ENCODE data around the gene PRDM15.

PRDM15 gene

DNA sequence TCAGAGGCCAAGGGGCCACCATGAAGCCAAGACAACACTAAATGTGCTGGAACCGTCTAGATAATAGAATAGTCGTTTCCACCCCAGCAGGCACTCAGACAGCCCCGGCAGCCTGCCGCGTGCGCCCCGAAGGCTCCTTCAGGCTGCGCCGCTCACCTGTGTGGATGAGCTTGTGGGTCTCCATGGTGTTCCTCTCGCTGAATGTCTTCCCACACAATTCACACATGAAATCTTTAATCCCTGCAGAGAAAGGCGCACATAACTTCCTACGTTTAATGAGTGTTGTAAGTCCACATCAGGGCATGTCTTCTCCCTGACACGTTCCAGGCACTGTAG lies 68.6 kb downstream of the PRDM15 start:
- no peak for DNase-seq
- H3K4me3 ChIP-seq (ENCODE audit: low read depth, low read length), result no peak overlapping the region
- no peak overlapping the region for H3K27ac ChIP-seq
- H3K9me3 ChIP-seq (ENCODE audit: severe bottlenecking), result no peaks in the 10 kb centered on the region
- H3K27me3 ChIP-seq (ENCODE audit: insufficient read depth, low read depth, severe bottlenecking), result no peaks in the 10 kb centered on the region
- H3K36me3 ChIP-seq, result peaks cover 45% of the 10 kb centered on the region
- no peak for TF ChIP-seq CTCF (IDR thresholded peaks at IDR 0.05; ENCODE audit: low read depth, low read length)

DNA sequence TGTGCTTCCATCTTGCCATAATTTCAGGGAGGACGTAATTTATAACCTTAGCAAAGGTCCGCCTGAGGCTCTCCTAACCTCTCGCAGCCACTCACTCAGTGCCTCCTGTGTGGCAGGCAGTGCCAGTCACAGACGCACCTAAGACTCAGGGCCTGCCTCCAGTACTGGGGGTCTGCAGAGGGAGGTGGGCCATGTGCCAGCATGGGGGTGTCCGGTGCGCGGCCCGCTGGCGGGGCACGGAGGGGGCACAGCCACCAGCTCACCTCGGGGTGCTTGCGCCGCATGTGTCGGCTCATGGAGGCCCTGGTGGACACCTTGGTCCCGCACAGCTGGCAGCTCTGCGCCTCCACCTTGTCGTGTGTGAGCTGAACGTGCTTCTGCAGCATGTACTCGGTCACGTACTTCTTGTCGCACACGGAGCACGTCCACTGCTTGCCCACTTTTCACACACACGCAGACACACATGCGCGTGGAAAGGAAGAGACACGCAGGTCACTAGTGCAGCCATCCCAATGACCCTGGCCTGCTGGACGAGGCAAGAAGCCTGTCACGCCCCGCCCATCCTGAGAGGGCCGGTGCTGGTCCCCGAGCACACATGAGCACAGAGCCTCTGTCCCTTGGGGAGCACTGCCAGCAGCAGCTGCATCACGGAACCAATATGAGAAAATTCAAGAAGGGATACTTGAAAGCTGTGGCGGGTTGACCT lies 69.1 kb downstream of the PRDM15 start:
- no peak for DNase-seq
- Histone ChIP-seq H3K9me3 (ENCODE audit: severe bottlenecking) (no peaks in the 10 kb centered on the region), H3K27me3 (ENCODE audit: insufficient read depth, low read depth, severe bottlenecking) (no peaks in the 10 kb centered on the region), H3K4me3 (ENCODE audit: low read depth, low read length) (no peak overlapping the region), H3K27ac (no peak overlapping the region), H3K36me3 (peaks cover 41% of the 10 kb centered on the region)
- TF ChIP-seq CTCF (IDR thresholded peaks at IDR 0.05; ENCODE audit: low read depth, low read length), result no peak

DNA sequence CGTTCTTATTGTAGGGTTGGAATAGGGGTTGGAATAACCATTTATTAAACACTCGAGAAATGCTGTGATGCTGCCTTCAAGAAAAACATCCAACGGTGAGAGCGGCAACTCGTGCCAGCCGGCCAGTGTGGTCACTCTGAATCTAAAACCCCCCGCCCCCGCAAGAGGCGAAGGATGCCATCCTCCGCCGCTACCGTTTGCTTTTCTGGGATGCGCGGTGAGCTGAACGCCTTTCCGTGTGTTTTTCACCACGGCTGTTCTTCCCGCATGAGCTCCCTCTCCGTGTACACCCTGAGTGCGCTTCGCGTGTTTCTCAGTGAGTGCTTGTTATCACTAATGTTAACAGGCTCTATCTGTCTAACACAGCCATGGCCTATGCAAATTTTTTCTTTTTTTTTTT lies 70.3 kb downstream of the PRDM15 start:
- no peak for DNase-seq
- Histone ChIP-seq H3K27me3 (ENCODE audit: insufficient read depth, low read depth, severe bottlenecking) (no peaks in the 10 kb centered on the region), H3K9me3 (ENCODE audit: severe bottlenecking) (no peaks in the 10 kb centered on the region), H3K36me3 (peaks cover 46% of the 10 kb centered on the region), H3K4me3 (ENCODE audit: low read depth, low read length) (no peak overlapping the region), H3K27ac (no peak overlapping the region)
- TF ChIP-seq CTCF (IDR thresholded peaks at IDR 0.05; ENCODE audit: low read depth, low read length), result no peak

DNA sequence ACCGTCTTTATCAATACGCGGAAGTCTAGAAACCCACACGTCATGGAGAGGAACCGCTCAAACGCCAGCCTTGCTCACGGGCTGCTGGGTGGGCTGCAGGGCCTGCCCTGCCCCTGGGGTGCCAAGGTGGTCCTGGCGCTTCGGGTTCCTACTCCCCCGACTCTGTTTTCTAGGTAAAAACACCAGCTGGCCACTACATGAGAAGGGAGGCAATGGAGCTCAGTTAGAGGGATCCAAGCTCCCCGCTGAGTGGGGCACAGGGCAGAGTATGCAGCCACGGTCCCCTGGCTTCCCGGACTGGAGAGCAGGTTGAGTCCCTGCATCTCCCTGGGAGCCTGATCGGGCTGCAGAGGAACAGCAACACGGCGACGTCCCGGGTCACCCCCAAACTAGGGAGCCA lies 71.0 kb downstream of the PRDM15 start:
- Histone ChIP-seq H3K27ac (no peak overlapping the region), H3K9me3 (ENCODE audit: severe bottlenecking) (no peaks in the 10 kb centered on the region), H3K4me3 (ENCODE audit: low read depth, low read length) (no peak overlapping the region), H3K27me3 (ENCODE audit: insufficient read depth, low read depth, severe bottlenecking) (no peaks in the 10 kb centered on the region), H3K36me3 (peaks cover 51% of the 10 kb centered on the region)
- no peak for DNase-seq
- no peak for TF ChIP-seq CTCF (IDR thresholded peaks at IDR 0.05; ENCODE audit: low read depth, low read length)

GRCh38 chr21:41806773-41807172 lies 72.4 kb downstream of the PRDM15 start:
- H3K27ac ChIP-seq, result no peak overlapping the region
- H3K4me3 ChIP-seq (ENCODE audit: low read depth, low read length), result no peak overlapping the region
- no peak for DNase-seq
- no peak for TF ChIP-seq CTCF (IDR thresholded peaks at IDR 0.05; ENCODE audit: low read depth, low read length)
- peaks cover 55% of the 10 kb centered on the region for H3K36me3 ChIP-seq
- no peaks in the 10 kb centered on the region for H3K27me3 ChIP-seq (ENCODE audit: insufficient read depth, low read depth, severe bottlenecking)
- no peaks in the 10 kb centered on the region for H3K9me3 ChIP-seq (ENCODE audit: severe bottlenecking)

GRCh38 chr21:41805643-41806042 lies 73.5 kb downstream of the PRDM15 start:
- Histone ChIP-seq H3K36me3 (peaks cover 59% of the 10 kb centered on the region), H3K27me3 (ENCODE audit: insufficient read depth, low read depth, severe bottlenecking) (no peaks in the 10 kb centered on the region), H3K27ac (no peak overlapping the region), H3K9me3 (ENCODE audit: severe bottlenecking) (no peaks in the 10 kb centered on the region), H3K4me3 (ENCODE audit: low read depth, low read length) (no peak overlapping the region)
- TF ChIP-seq CTCF (IDR thresholded peaks at IDR 0.05; ENCODE audit: low read depth, low read length), result no peak
- DNase-seq, result no peak
